Mucosa of gallbladder (tissue), 1 donor: ENCODE measurements around the gene NRF1. TPM values are rescaled to one million over a fixed set of nuclear protein-coding genes. Genes with fewer than 3 reads are reported as not detected.

Source experiments
- DNase-seq: peaks from one replicate; pipeline ENCODE4 v3.0.0-alpha.2; 2020; ENCODE audit warnings: low spot score
- total RNA-seq: library from RNA; stranded (reverse); gene quantifications from one replicate; pipeline ENCODE4 v1.2.1, GENCODE V29; 2021
- donor health status: DM: no; HTN: no; CAD: no.

Gene NRF1
- total RNA-seq, 1 donor from 2014 or later, result 16.4 TPM

DNA sequence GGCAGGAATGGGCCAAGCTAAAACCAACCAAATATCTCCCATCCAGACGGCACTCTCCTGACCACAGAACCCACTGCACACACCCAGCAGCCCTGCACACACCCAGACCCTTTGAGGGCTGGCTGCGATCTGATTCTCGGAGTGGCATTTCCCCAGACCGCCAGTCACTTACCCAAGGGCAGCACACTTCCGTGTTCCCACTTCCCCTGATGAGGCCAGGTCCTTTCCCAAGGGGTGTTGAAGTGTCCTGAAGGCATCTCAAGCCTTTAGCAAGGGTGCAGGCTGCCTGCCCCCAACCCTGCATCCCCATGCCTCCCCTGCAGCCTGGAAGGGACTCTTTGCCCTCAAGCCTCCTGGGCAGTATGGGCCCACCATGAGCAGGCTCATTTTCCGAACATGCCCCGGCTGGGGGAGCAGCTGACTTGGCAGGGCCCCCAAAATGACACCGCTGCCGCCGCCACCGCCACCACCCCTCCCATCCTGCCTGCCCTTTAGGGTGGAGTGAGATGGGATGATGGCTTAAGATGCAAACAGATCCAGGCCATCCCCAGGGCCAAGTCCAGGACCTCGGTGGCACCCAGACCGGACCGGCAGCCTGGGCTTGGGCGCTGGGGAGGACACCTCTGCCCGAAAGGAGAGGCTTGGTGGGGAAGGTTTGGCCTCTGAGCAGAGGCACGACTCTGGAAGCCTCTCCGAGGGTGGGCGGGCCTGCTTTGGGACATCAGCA is 159.8 kb downstream of the NRF1 start:
- DNase-seq, result no peak

GRCh38 chr7:129771928-129772479 is 160.5 kb downstream of the NRF1 start:
- DNase-seq, result no peak

DNA sequence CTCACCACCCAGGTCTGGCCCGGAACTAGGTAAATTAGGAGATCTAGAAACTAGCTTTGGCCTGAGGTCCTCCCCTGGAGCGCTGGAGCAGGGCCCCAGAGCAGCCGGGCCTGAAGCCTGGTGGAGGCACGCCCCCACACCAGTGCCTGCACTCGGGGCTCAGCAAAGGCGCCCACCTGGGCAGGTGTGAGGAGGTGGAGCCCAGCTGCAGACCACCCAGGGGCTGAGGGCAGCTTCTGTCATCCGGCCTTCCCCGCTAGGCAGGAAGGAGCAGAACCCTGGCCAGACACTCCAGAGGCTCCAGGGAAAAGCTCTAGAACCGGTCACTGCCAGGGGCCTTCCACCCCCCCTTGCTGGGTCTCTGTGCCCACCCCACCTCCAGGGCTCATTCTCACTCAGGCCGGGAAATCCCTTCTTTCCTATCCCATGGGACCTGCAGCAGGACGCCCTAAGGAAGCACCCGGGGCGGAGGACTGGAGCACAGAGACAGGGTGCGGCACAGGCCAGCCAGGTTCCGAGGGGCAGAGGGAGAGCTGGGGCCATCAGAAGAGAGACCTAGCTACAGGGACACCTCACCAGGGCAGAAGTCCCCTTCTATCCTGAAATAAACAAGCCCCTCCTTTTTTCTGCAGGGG is 161.2 kb downstream of the NRF1 start:
- DNase-seq, result no peak

DNA sequence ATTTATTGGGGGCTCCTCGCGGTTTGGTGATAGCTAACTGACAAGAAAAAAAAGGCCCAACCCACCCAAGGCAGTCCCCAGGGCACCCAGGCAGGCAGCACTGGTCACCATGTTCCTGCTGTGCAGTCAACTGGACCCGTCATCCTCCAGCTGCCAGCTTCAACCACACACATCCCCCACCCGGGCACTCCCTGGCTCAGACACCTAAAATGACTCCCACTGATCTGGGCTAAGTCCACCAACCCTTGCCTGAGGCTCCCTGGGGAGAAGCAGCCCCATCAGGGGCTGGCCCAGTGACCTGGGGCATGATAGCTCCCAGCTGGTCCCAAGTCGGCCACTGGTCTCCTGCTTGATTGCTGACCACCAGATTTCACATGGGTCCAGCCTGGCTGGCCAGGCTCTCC is 161.8 kb downstream of the NRF1 start:
- DNase-seq, result no peak

DNA sequence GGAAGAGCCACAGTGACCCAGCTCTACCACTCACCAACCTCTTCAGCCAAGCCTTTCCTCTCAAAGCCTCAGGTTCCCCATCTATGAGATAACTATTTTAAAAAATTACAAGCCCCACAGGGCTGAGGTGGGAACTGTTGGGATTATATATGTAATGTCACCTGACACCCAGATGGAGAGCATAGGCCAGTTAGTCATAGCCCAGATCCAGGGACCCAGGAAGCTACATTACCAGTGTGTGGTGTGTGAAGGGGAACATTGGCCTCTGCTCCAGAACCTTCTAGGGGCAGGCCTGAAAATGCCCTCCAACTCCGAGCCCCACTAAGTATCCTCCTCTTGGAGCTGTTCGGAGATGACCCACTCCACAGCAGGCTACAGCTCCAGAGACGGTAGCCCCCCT is 162.4 kb downstream of the NRF1 start:
- no peak for DNase-seq

DNA sequence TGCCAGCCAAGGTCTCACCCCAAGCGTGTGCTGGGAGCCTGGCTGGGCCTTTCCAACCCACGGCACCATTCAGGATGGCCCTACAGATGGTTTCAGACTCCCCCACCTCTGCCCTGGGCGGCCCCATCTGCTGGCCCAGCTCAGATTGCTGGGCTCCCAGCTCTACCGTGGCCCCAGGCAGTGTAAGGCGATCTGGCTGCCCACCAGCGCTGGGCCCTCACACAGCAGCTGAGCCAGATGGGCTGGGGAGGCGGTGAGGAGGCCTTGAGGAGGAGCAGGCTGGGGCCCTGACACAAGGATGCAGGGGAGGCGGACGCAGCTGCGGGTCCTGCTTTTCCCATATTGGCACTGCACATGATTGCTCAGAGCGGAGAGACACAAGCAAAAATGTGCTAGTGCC is 162.8 kb downstream of the NRF1 start:
- no peak for DNase-seq

GRCh38 chr7:129774871-129775694 is 163.6 kb downstream of the NRF1 start:
- DNase-seq, result no peak

GRCh38 chr7:129775695-129776361 is 164.3 kb downstream of the NRF1 start:
- no peak for DNase-seq

- no peak for DNase-seq
Measured at GRCh38 chr7:129776362-129776722, 164.8 kb downstream of the NRF1 start.

- DNase-seq, result no peak
Measured at GRCh38 chr7:129777195-129777844, 165.8 kb downstream of the NRF1 start.

- no peak for DNase-seq
Measured at GRCh38 chr7:129777993-129778769, 166.7 kb downstream of the NRF1 start.

DNA sequence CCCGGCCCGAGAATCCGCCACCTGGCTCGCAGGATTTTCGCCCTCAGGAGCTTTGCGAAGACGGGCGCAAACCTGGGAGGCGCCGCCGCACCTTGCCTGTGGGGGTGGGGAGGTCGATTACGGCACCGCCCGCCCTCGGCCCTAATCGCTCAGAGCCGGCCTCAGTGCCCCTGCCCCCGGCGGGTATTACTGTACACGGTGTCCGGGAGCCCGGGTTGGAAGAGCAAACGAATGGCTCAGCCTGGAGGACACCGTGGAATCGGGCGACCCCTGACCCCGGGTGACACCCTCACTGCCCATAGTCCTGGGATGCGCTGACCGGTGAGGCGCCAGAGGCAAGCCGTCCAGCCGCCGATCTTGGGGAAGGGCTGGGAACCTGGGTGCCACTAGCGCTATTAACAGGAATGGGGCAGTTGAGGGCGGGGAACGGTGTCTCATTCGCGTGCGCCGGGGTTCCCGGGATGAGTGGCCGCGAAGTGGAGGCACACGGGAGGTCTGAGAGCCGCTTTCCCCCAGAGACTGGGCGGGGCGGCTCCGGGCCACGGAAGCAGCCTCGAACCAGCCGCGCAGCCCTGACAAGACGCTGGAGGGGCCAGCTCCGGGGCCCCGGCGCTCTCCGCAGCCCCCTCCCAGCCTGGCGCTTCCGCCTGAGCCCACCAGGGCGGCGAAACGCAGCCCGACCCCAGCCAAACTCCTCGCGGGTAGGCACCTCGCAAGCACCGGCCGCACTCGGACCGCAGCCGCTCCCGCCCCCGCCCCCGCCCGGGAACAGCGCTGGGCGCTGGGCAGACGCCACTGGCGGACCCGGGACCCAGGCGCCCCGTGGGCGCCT is 167.5 kb downstream of the NRF1 start:
- no peak for DNase-seq

DNA sequence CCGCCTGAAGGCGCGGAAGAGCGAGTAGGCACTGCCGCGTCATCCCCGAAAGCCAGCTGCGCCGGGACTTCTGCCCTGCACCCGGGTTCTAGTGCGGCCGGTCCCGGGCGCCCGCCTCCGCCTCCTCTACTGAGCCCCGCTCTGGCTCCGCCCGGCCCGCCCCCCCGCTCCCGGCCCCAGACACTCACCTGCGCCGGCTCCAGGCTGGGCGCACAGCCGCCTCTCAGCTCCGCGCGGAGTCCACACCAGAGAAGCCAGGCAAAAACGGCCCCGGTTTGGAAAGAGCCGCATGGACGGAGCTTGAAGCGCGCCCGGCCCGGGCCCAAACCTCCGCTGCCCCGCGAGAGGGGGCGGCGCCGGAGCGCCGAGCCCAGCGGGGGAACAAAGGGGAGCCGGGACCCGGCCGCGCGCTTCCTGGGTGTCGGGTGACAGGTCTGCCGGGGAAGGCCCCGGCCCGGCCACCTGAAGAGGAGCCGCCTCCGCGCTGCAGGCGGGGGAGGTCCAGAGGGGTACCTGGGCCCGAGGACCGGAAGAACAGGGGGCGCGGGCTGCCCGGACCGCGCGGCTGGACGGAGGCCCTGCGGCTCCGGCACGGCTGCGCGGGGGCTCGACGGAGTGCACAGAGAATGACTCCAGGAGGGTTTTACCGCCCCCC is 168.2 kb downstream of the NRF1 start:
- no peak for DNase-seq

GRCh38 chr7:129780257-129780973 is 168.9 kb downstream of the NRF1 start:
- peak; percentile 66 for DNase-seq

DNA sequence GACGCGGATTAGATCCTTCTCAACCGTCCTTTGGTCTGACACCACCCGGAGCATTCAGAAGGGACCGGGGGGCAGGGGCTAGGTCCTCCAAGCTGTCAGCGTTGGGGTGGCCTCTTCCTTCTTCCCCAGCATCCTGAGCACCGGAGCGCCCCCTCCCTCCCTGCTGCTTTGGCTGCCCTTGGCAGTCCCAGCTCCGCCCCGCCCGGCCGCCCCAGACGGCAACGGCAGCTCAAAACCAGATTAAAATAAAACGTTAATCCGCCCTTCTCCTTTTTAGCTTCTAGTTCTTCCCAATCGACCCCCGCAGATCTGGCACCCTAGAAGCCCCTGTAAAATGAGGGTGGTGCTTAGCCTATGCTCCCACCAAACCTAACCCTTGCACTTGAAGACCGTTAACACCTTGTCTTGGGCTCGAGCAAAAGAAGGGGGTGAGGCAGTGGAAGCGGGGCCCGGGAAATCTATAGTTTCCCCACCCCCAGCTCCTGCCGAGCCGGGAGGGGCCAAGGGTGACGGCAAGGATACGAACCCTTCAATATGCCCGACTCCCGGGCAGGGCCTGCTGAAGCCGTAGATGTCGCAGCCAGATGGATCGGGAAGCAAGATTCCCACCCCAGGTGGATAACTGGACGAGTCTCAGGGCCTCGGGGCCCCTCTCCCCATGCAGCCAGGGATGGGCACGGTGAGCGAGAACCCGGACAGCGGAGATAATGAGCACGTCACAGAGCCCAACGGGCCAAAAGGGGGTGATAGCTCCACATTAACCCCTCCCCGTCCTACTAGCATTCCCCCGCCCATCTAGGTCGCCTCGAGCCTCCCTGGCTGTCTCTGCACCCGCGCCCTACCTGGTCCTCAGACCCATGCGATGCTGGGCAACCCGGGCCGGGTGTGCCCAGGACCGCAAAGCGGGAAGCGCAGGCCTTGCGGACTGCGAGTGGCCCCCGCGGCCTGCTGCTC is 169.7 kb downstream of the NRF1 start:
- no peak for DNase-seq

DNA sequence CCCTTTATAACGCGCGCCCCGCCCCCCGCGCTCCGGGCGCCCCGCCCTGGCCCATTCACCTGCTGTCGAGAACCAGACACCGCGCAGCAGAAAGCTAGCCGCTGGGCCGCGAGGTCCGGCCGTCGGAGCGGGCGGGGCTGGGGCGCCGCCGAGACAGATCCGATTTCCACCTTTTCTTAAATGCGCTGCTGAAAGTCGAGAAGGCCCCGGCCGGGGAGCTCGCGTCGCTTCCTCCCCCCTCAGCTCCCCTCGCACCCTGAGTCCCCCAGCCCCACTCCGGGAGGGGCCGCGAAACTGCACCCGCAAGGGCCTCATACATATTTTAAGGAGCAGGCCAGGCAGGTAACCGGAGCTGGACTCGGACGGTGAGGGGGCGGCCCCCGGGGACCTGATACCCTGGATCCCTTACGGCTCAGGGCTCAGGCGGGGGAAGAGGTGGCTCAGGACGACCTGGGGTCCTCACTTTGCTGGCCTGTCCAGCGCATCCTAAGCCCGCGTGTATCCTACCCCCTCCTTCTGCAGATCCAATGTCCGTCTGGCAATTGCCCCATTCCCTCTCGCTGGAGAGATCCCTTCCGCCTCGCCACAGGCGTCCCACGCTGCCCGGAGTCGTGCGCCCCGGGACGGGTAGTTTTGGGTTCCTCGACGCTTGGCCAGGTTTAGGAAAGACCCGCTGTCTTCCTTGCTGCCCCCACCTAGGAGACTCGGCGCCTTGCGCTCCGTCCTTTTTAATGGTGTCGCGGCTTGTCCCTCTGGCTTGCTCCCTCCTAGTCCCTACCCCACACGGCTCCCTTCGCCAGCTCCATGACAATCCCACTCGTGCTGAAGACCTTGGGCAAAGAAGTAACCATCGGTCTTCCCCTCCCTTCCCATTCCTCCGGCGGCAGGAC is 170.7 kb downstream of the NRF1 start:
- DNase-seq, result no peak
